Memory B cell (primary cell): Measurements from ENCODE around the gene MSANTD4.

ENCODE experiments used
- ATAC-seq: fragments of 150-1000 bp; cut with Tn5 transposase; 2 replicates; pipeline ENCODE4 v1.10.0; 2021; ENCODE audit warnings: low read depth, mild to moderate bottlenecking, moderate library complexity
- DNase-seq, 2 donors: peaks; one replicate each; pipeline ENCODE4 v3.0.0; 2022; ENCODE audit warnings: low spot score in 2 of 2
- H3K27ac Mint-ChIP-seq: one replicate; pipeline ENCODE4 v1.8.0; 2022; ENCODE audit warnings: mild to moderate bottlenecking, moderate library complexity, mixed read lengths
- H3K27me3 Mint-ChIP-seq: one replicate; pipeline ENCODE4 v1.8.0; 2022; ENCODE audit warnings: mixed read lengths
- H3K36me3 Mint-ChIP-seq: one replicate; pipeline ENCODE4 v1.8.0; 2022; ENCODE audit warnings: mild to moderate bottlenecking, mixed read lengths
- H3K4me1 Mint-ChIP-seq: one replicate; pipeline ENCODE4 v1.8.0; 2022; ENCODE audit warnings: mixed read lengths
- H3K4me3 Mint-ChIP-seq: one replicate; pipeline ENCODE4 v1.8.0; 2022; ENCODE audit warnings: mild to moderate bottlenecking, moderate library complexity, mixed read lengths
- H3K9me3 Mint-ChIP-seq: one replicate; pipeline ENCODE4 v1.8.0; 2022; ENCODE audit warnings: mixed read lengths

The MSANTD4 gene

GRCh38 chr11:105988197-105988596 is 33.8 kb downstream of the MSANTD4 start:
- H3K4me1 Mint-ChIP-seq, result no peaks in the 10 kb centered on the region
- H3K4me3 Mint-ChIP-seq, result no peak overlapping the region
- H3K27ac Mint-ChIP-seq, result no peak overlapping the region
- peaks cover 3% of the 10 kb centered on the region for H3K9me3 Mint-ChIP-seq
- DNase-seq (no peak), ATAC-seq (no peak)
- H3K36me3 Mint-ChIP-seq, result peaks cover 8% of the 10 kb centered on the region
- H3K27me3 Mint-ChIP-seq, result no peaks in the 10 kb centered on the region

GRCh38 chr11:105986554-105986953 is 35.5 kb downstream of the MSANTD4 start:
- Mint-ChIP-seq H3K36me3 (no peaks in the 10 kb centered on the region), H3K27me3 (no peaks in the 10 kb centered on the region), H3K9me3 (peaks cover 3% of the 10 kb centered on the region), H3K4me3 (no peak overlapping the region), H3K27ac (no peak overlapping the region), H3K4me1 (no peaks in the 10 kb centered on the region)
- DNase-seq, result no peak
- no peak for ATAC-seq

GRCh38 chr11:105979997-105980703 is 41.9 kb downstream of the MSANTD4 start:
- H3K4me3 Mint-ChIP-seq, result no peak overlapping the region
- no peak for ATAC-seq
- H3K27ac Mint-ChIP-seq, result no peak overlapping the region

GRCh38 chr11:105975128-105975527 is 46.9 kb downstream of the MSANTD4 start:
- DNase-seq, result no peak
- Mint-ChIP-seq H3K9me3 (no peaks in the 10 kb centered on the region), H3K36me3 (no peaks in the 10 kb centered on the region), H3K27ac (no peak overlapping the region), H3K27me3 (no peaks in the 10 kb centered on the region), H3K4me1 (no peaks in the 10 kb centered on the region), H3K4me3 (no peak overlapping the region)
- ATAC-seq, result no peak

More at GRCh38 chr11:105979997-105980703, 41.9 kb downstream of the MSANTD4 start:
- Mint-ChIP-seq H3K9me3 (peaks cover 4% of the 10 kb centered on the region), H3K4me1 (no peaks in the 10 kb centered on the region), H3K27me3 (no peaks in the 10 kb centered on the region), H3K36me3 (no peaks in the 10 kb centered on the region)
- DNase-seq, result no peak

- no peak for ATAC-seq
- no peak overlapping the region for H3K4me3 Mint-ChIP-seq
Measured at GRCh38 chr11:105969756-105970155, 52.3 kb downstream of the MSANTD4 start.

GRCh38 chr11:105968021-105968697 is 53.9 kb downstream of the MSANTD4 start:
- no peak overlapping the region for H3K27ac Mint-ChIP-seq

More at GRCh38 chr11:105969756-105970155, 52.3 kb downstream of the MSANTD4 start:
- no peak overlapping the region for H3K27ac Mint-ChIP-seq
- H3K27me3 Mint-ChIP-seq, result no peaks in the 10 kb centered on the region
- DNase-seq, result no peak
- no peaks in the 10 kb centered on the region for H3K36me3 Mint-ChIP-seq
- H3K9me3 Mint-ChIP-seq, result no peaks in the 10 kb centered on the region
- no peaks in the 10 kb centered on the region for H3K4me1 Mint-ChIP-seq

GRCh38 chr11:105960252-105961245 is 61.5 kb downstream of the MSANTD4 start:
- ATAC-seq, result no peak
- Mint-ChIP-seq H3K27me3 (no peaks in the 10 kb centered on the region), H3K27ac (no peak overlapping the region), H3K4me3 (no peak overlapping the region), H3K9me3 (peaks cover 3% of the 10 kb centered on the region), H3K36me3 (no peaks in the 10 kb centered on the region), H3K4me1 (no peaks in the 10 kb centered on the region)
- no peak for DNase-seq

More at GRCh38 chr11:105968021-105968697, 53.9 kb downstream of the MSANTD4 start:
- Mint-ChIP-seq H3K27me3 (no peaks in the 10 kb centered on the region), H3K4me1 (no peaks in the 10 kb centered on the region), H3K4me3 (no peak overlapping the region), H3K36me3 (no peaks in the 10 kb centered on the region), H3K9me3 (no peaks in the 10 kb centered on the region)
- DNase-seq (no peak), ATAC-seq (no peak)
